Prostate gland (tissue), 2 donors: ENCODE data around the gene CIROP. TPM values are rescaled to one million over a fixed set of nuclear protein-coding genes. Genes with fewer than 3 reads are reported as not detected.

Experiments
- DNase-seq: peaks from one replicate; pipeline ENCODE4 v3.0.0-alpha.2; 2019; ENCODE audit warnings: low spot score
- H3K27ac ChIP-seq, 2 donors: fragments of 200-600 bp; sonication (generic); 2 replicates each; pipeline ENCODE4 v1.5.1; 2017 to 2019
- H3K27me3 ChIP-seq: fragments of 200-600 bp; sonication (generic); replicated peaks from 2 replicates; pipeline ENCODE4 v1.5.1; 2019; ENCODE audit not compliant: insufficient read depth
- H3K36me3 ChIP-seq, 2 donors: fragments of 200-600 bp; sonication (generic); 1 replicate in 1 of 2; 2 replicates in 1 of 2; pipeline versions ENCODE4 v1.5.1 to v1.8.1; 2017 to 2019
- H3K4me1 ChIP-seq: fragments of 200-600 bp; sonication (generic); replicated peaks from 2 replicates; pipeline ENCODE4 v1.5.1; 2019
- H3K4me3 ChIP-seq, 2 donors: fragments of 200-600 bp; sonication (generic); 2 replicates each; pipeline ENCODE4 v1.5.1; 2017 to 2019
- H3K9me3 ChIP-seq: fragments of 200-600 bp; sonication (generic); 2 replicates; pipeline ENCODE4 v1.5.1; 2017
- POLR2A ChIP-seq: fragments of 450-650 bp; IDR thresholded peaks from one replicate; pipeline ENCODE4 v1.6.1; 2016; ENCODE audit warnings: antibody characterized with exemption, mild to moderate bottlenecking
- POLR2AphosphoS5 ChIP-seq: sonication (generic); formaldehyde crosslinking; IDR thresholded peaks from one replicate; pipeline ENCODE4 v1.6.1; 2017; ENCODE audit warnings: antibody characterized with exemption
- WGBS: methylation state at CpG from one replicate; pipeline ENCODE4 v1.1.5; 2018; 5-methylcytosine and 5-hydroxymethylcytosine counted together
- intact Hi-C: fragments of 100-400 bp; cut with DNase I; formaldehyde crosslinking; loops from one replicate; pipeline ENCODE4 v1.14.2; 2022
- total RNA-seq, 2 donors: library from RNA; depleted of rRNA; stranded (reverse); fragments of >200 nt; gene quantifications; one replicate each; pipeline ENCODE4 v1.1.0, GENCODE V29; 2016
- TF ChIP-seq, protein P1 (sequence below), 4 experiments: fragments of 200-600 bp in 2 of 4; fragments of 450-650 bp in 2 of 4; sonication (generic) in 2 of 4; IDR thresholded peaks; 1 replicate in 3 of 4; 2 replicates in 1 of 4; pipeline ENCODE4 v1.5.1; 2016 to 2019; ENCODE audit warnings: antibody characterized with exemption in 4 of 4, mild to moderate bottlenecking in 2 of 4, moderate library complexity in 2 of 4

CIROP gene
- total RNA-seq, 2 donors from 2014 or later: not detected

DNA sequence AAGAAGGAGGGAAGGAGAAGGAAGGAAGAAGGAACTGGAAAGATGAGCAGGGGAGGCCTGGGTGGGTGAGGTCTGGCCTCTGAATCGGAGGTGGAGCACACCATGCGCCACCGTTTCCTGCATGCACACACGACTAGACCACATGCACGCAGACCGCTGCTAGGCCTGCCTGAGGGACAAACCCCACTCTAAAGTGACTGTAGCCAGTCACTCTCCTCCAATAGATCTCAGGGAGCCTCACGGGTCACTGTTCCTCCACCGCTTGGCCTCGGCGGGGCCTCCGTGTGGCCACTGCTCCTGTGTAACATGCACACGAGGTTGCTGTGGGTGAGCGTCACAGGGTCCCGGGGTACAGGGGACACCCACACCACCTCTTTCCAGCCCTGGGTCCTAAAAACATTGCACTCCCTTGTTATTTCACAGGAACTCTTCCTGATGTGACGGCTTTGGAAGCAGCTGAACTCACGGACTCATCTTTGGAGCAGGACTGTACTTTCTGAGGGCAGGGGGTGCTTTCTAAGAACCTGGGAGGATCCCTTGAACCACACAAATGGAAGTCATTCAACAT is 31.9 kb upstream of the CIROP start:
- H3K27me3 ChIP-seq: no peaks in the 10 kb centered on the region
- intact Hi-C loops: no loop called here
- H3K4me3 ChIP-seq: no peak overlapping the region
- no peaks in the 10 kb centered on the region for H3K4me1 ChIP-seq
- 90% methylated on average over 16 of the region's 16 CpGs for WGBS
- TF ChIP-seq POLR2AphosphoS5: no peak
- no peak for TF ChIP-seq POLR2A
- TF ChIP-seq, protein P1, sequence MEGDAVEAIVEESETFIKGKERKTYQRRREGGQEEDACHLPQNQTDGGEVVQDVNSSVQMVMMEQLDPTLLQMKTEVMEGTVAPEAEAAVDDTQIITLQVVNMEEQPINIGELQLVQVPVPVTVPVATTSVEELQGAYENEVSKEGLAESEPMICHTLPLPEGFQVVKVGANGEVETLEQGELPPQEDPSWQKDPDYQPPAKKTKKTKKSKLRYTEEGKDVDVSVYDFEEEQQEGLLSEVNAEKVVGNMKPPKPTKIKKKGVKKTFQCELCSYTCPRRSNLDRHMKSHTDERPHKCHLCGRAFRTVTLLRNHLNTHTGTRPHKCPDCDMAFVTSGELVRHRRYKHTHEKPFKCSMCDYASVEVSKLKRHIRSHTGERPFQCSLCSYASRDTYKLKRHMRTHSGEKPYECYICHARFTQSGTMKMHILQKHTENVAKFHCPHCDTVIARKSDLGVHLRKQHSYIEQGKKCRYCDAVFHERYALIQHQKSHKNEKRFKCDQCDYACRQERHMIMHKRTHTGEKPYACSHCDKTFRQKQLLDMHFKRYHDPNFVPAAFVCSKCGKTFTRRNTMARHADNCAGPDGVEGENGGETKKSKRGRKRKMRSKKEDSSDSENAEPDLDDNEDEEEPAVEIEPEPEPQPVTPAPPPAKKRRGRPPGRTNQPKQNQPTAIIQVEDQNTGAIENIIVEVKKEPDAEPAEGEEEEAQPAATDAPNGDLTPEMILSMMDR (IDR thresholded peaks at IDR 0.05): no peak
- no peak for DNase-seq
- peaks cover 3 to 13% of the 10 kb centered on the region in 2 donors for H3K36me3 ChIP-seq
- peak overlapping the region; percentile 58 to 73 for H3K27ac ChIP-seq
- no peaks in the 10 kb centered on the region for H3K9me3 ChIP-seq

DNA sequence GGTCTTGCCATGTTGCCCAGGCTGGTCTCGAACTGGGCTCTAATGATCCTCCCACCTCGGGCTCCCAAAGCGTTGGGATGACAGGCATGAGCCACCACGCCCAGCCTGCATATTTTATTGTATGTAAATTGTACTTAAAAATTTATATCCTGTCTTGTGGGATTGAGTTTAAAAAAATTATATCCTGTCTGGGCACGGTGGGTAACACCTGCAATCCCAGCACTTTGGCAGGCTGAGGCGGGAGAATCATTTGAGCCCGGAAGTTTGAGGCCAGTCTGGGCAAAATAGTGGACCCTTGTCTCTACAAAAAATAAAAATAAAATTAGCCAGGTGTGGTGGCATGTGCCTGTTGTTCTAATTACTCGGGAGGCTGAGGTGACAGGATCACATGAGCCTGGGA is 28.2 kb upstream of the CIROP start:
- Histone ChIP-seq H3K36me3 (peaks cover 0 to 1% of the 10 kb centered on the region in 2 donors), H3K4me1 (peaks cover 3% of the 10 kb centered on the region), H3K9me3 (no peaks in the 10 kb centered on the region), H3K4me3 (no peak overlapping the region), H3K27ac (no peak overlapping the region), H3K27me3 (no peaks in the 10 kb centered on the region)
- intact Hi-C loops: no loop called here
- no peak for DNase-seq
- no peak for TF ChIP-seq POLR2A
- TF ChIP-seq, protein P1 (IDR thresholded peaks at IDR 0.05): no peak
- no peak for TF ChIP-seq POLR2AphosphoS5
- WGBS: 61% methylated on average over 8 of the region's 8 CpGs

DNA sequence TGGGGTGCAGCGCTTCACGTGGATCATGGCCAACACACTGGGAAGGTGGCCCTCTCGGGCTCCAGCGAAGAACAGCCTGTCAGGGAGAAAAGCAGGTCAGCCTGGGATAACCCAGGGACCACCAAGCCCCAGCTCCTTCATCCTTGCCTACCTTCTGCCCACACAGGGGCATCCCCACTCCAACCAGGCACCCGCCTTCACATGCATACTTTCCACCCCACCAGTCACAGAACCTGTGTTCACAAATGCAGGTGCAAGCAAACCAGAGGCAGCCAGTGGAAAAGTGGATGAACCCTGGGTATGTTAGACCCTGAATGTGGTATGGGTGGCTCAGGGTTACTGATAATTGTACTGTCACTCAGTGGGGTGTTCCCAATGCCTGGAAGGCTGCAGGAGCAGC is 26.7 kb upstream of the CIROP start:
- H3K4me3 ChIP-seq: no peak overlapping the region
- peaks cover 0 to 4% of the 10 kb centered on the region in 2 donors for H3K36me3 ChIP-seq
- TF ChIP-seq POLR2AphosphoS5 (no peak), POLR2A (no peak)
- TF ChIP-seq, protein P1 (IDR thresholded peaks at IDR 0.05): no peak
- peaks cover 3% of the 10 kb centered on the region for H3K4me1 ChIP-seq
- H3K9me3 ChIP-seq: no peaks in the 10 kb centered on the region
- 91% methylated on average over 5 of the region's 5 CpGs for WGBS
- peak overlapping the region in 1 of 2 donors; percentile 65 for H3K27ac ChIP-seq
- no peak for DNase-seq
- intact Hi-C loops: no loop called here
- no peaks in the 10 kb centered on the region for H3K27me3 ChIP-seq

DNA sequence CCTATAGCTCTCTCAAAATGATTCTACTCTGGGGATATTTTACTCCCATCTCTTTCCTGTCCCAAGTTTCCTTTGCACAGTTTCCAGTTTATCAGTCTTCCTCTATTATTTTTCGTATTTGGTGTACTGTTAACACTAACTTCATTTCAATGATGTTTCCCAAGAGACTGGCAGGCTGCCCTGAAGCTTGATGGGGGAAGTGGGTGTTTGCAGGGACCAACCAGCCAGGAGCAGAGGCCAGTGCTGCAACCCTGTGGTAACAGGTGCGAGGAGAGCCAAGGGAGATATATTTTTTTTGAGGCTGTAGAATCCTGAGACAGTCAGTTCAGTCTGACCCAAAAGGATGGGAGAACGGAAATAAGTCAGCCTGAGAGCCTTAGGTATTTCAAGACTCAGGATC is 26.1 kb upstream of the CIROP start:
- peak overlapping the region; percentile 65 to 72 for H3K27ac ChIP-seq

More for the DNA sequence above, 26.1 kb upstream of the CIROP start:
- TF ChIP-seq, protein P1 (IDR thresholded peaks at IDR 0.05): no peak
- TF ChIP-seq POLR2AphosphoS5: no peak
- TF ChIP-seq POLR2A: no peak
- WGBS: 76% methylated on average over 3 of the region's 3 CpGs
- H3K4me3 ChIP-seq: no peak overlapping the region
- H3K27me3 ChIP-seq: no peaks in the 10 kb centered on the region
- no peaks in the 10 kb centered on the region for H3K9me3 ChIP-seq
- peaks cover 0 to 4% of the 10 kb centered on the region in 2 donors for H3K36me3 ChIP-seq
- DNase-seq: no peak
- H3K4me1 ChIP-seq: peaks cover 3% of the 10 kb centered on the region
- intact Hi-C loops: no loop called here
